Brain microvascular endothelial cell (primary cell): ENCODE results near the gene DPP10.

Experiments
- DNase-seq: peaks from one replicate; pipeline ENCODE4 v3.0.0-alpha.2; 2020
- H3K27ac ChIP-seq: fragments of 250-450 bp; sonication (Bioruptor Pico); 2 replicates; pipeline ENCODE4 v1.5.1; 2020; ENCODE audit warnings: mild to moderate bottlenecking, moderate library complexity
- H3K27me3 ChIP-seq: fragments of 250-450 bp; sonication (Bioruptor Pico); replicated peaks from 2 replicates; pipeline ENCODE4 v1.5.1; 2020; ENCODE audit warnings: mild to moderate bottlenecking
- H3K36me3 ChIP-seq: fragments of 250-450 bp; sonication (Bioruptor Pico); replicated peaks from 2 replicates; pipeline ENCODE4 v1.5.1; 2020; ENCODE audit warnings: mild to moderate bottlenecking
- H3K4me3 ChIP-seq: 2 replicates; pipeline ENCODE4 v1.5.1; 2011; ENCODE audit warnings: low read depth, mild to moderate bottlenecking, control low read depth, low read length, moderate library complexity
- in situ Hi-C: cut with HindIII; loops from 2 replicates; pipeline ENCODE4 v1.10.0; 2017; ENCODE audit warnings: low sequenced_read_pairs, low pct_ligation_motif_present
- TF ChIP-seq, protein P1 (sequence below): IDR thresholded peaks from 2 replicates; pipeline ENCODE4 v1.5.1; 2011; ENCODE audit warnings: low read depth, mild to moderate bottlenecking, moderate library complexity, low read length, control low read depth, inconsistent platforms; ENCODE audit errors: missing control alignments

Gene DPP10

DNA sequence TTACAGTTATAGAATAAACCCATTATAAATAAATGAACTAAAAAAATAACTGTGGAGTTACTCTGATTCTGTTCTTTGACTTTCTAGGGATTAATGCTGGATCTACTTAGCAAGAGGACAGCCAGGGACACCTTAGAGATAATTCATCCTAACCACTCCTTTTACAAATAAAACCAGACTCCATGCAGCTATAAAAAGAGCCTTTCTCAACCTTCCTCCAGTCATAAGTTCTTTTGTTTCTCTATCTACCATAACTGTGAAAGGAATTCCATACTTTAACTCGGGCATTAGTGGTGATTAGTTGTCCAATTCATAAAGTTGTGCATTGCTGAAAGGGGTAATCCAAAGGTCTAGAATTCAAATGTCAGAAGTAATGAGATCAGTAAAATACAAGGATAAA, 682.4 kb downstream of the DPP10 start:
- Histone ChIP-seq H3K36me3 (no peaks in the 10 kb centered on the region), H3K27me3 (no peaks in the 10 kb centered on the region), H3K27ac (no peak overlapping the region), H3K4me3 (no peak overlapping the region)
- in situ Hi-C loops = no loop called here
- DNase-seq = no peak
- TF ChIP-seq, protein P1, sequence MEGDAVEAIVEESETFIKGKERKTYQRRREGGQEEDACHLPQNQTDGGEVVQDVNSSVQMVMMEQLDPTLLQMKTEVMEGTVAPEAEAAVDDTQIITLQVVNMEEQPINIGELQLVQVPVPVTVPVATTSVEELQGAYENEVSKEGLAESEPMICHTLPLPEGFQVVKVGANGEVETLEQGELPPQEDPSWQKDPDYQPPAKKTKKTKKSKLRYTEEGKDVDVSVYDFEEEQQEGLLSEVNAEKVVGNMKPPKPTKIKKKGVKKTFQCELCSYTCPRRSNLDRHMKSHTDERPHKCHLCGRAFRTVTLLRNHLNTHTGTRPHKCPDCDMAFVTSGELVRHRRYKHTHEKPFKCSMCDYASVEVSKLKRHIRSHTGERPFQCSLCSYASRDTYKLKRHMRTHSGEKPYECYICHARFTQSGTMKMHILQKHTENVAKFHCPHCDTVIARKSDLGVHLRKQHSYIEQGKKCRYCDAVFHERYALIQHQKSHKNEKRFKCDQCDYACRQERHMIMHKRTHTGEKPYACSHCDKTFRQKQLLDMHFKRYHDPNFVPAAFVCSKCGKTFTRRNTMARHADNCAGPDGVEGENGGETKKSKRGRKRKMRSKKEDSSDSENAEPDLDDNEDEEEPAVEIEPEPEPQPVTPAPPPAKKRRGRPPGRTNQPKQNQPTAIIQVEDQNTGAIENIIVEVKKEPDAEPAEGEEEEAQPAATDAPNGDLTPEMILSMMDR = no peak

DNA sequence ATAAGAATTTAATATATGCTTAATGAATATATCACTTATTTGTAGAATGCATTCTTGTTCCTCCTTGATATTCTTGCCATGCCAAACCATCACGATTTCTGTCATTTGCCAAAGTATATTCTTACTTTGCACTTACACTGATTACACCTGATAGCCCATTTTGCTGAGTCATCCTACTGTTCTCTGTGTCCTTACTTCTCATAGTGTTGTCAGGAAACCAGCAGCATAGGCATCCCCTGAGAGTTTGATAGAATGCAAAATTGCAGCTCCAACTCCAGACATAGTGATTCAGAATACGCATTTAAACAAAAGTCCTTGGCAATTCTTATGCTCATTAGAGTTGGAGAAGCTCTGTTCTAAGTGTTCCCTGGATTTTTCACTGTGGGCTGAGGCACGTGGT, 687.1 kb downstream of the DPP10 start:
- TF ChIP-seq, protein P1 = no peak
- no peak overlapping the region for H3K4me3 ChIP-seq
- in situ Hi-C loops = no loop called here

DNA sequence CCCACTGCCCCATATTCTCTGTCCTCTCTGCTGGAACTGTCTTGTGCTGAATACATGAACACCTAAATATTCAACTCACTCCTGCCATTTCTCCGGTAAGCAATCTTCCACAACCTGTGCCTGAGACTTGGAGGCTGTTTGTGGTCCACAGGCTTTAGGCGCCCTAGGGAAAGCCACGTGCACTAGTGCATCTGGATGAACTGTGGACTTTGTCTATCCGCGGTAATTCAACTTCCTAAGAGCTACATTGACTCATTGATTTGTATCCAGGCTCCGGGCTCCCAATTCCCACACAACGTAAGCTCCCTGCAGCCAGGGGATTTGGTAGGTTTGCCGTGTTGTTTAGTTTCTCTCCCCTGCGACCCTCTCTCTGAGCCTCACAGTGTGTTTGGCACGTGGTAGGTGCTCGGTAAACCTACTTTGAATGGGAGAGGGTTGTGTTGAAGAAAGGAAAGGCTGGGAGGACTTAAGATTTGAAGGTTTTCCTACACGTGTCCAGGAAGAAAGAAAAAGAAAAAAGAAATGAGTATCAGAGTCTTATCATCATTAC, 718.2 kb downstream of the DPP10 start:
- no peak overlapping the region for H3K27ac ChIP-seq
- TF ChIP-seq, protein P1 = no peak
- in situ Hi-C loops = no loop called here

More for the DNA sequence above, 687.1 kb downstream of the DPP10 start:
- DNase-seq = no peak
- Histone ChIP-seq H3K27me3 (no peaks in the 10 kb centered on the region), H3K36me3 (no peaks in the 10 kb centered on the region), H3K27ac (no peak overlapping the region)

DNA sequence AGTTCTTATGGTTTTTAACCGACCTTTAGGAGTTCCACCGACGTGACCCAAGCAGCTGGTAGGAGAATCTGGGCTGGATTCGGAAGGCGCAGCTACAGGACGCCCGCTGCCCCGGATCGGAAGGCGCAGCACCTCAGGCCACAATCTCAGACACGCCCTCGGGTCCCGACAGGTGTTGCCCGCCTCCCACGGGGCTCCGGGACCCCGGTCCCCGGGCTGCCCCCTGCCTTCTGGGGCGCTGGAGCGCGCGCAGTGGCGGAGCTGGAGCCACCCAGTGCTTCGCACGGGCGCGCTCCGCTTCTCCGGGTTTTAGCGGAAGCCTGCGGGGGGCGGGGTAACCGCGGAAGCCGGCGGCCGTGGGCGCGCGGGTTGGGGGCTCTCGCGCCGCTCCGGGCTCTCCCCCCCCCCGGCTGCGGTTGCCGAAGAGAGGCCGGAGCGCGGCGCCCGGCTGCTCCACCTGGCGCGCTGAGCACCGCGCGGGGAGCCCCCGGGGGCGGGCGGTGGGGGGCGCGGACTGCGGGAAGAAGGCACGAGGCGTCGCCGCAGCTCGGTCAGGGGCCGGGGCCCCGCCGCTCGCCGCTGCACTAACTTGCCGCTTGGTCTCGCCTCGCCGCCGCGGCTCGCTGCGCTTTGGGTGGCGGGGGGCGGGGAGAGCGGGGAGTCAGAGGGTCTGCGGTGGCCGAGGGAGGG, 718.8 kb downstream of the DPP10 start:
- Histone ChIP-seq H3K36me3 (no peaks in the 10 kb centered on the region), H3K4me3 (no peak overlapping the region), H3K27me3 (peaks cover 10% of the 10 kb centered on the region), H3K27ac (no peak overlapping the region)
- in situ Hi-C loops = no loop called here
- no peak for DNase-seq
- TF ChIP-seq, protein P1 = no peak

More for the DNA sequence above, 718.2 kb downstream of the DPP10 start:
- DNase-seq = no peak
- Histone ChIP-seq H3K27me3 (peaks cover 10% of the 10 kb centered on the region), H3K36me3 (no peaks in the 10 kb centered on the region), H3K4me3 (no peak overlapping the region)

DNA sequence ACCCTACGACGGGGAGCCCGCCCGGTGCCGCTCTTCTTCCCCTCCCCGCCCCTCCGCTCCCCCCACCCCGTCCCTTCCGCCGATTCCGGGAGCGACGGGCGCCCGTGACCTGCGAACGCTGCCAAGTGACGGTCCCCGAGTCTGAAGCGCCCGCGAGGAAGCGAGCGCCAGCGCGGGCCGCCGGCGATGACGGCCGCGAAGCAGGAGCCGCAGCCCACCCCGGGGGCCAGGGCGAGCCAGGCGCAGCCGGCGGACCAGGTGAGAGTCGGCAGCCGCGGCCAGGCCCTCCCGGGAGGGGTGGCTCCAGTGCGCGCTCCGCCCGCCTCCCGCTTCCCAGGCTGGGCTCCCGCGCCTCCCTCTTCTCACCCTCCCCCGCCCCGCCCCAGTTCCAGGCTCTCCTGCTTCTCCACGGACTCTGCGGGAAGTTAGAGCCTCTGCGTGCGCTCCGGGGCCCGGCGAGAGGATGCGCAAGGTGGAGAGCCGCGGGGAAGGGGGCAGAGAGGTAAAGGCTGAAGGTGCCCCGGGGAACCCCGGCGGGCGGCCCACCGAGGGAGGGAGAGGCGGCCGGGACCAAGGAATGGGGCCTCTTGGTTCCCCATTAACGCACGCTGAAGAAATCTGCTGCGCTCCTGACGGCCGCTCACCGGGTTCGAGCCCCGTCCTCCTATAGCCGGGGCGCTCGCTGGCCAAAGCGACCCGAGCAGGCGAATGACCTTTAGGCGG, 719.5 kb downstream of the DPP10 start:
- H3K4me3 ChIP-seq = no peak overlapping the region
- no peak for DNase-seq
- TF ChIP-seq, protein P1 = no peak

More for the DNA sequence above, 719.5 kb downstream of the DPP10 start:
- H3K27ac ChIP-seq = no peak overlapping the region
- no peaks in the 10 kb centered on the region for H3K36me3 ChIP-seq
- peaks cover 10% of the 10 kb centered on the region for H3K27me3 ChIP-seq
- in situ Hi-C loops = no loop called here
